Vagina (tissue), 2 donors: ENCODE measurements around the gene AKAP1.

Source experiments
- CTCF ChIP-seq, 3 experiments: fragments of 450-650 bp in 2 of 3; fragments of 200-600 bp in 1 of 3; sonication (generic) in 1 of 3; IDR thresholded peaks; one replicate each; pipeline ENCODE4 v1.5.1; 2017 to 2019; ENCODE audit warnings: antibody characterized with exemption in 3 of 3, mild to moderate bottlenecking in 2 of 3, moderate library complexity in 2 of 3
- POLR2A ChIP-seq, 2 donors: fragments of 450-650 bp; IDR thresholded peaks; one replicate each; pipeline ENCODE4 v1.6.1; 2017; ENCODE audit warnings: antibody characterized with exemption in 2 of 2, mild to moderate bottlenecking in 2 of 2, moderate library complexity in 2 of 2
- POLR2AphosphoS5 ChIP-seq, 2 donors: sonication (generic); formaldehyde crosslinking; IDR thresholded peaks; one replicate each; pipeline ENCODE4 v1.9.0; 2017; ENCODE audit warnings: antibody characterized with exemption in 2 of 2, mild to moderate bottlenecking in 2 of 2, low read depth in 1 of 2; ENCODE audit not compliant: insufficient read depth in 1 of 2

- TF ChIP-seq CTCF (IDR thresholded peaks at IDR 0.05) (no peak), POLR2A (IDR thresholded peaks at IDR 0.05) (no peak), POLR2AphosphoS5 (IDR thresholded peaks at IDR 0.05; ENCODE audit: insufficient read depth in 1 of 2, low read depth in 1 of 2) (no peak)
Observed at GRCh38 chr17:57125406-57125805, 40.4 kb downstream of the AKAP1 start.
